NCI-H2107 treated with DMSO at 0.1 percent for 48 hours (cell line): Measurements from ENCODE around the gene PCDHGA7.
"Not testable (repeated sequence)": the region's sequence is repeated elsewhere in the genome, so short reads cannot be mapped to it uniquely, and the experiment has no call there.

Source experiments
- DNase-seq: peaks from one replicate; lab custom pipeline; 2025; ENCODE audit not compliant: unreplicated experiment; lab: John Stamatoyannopoulos, UW

The PCDHGA7 gene

DNA sequence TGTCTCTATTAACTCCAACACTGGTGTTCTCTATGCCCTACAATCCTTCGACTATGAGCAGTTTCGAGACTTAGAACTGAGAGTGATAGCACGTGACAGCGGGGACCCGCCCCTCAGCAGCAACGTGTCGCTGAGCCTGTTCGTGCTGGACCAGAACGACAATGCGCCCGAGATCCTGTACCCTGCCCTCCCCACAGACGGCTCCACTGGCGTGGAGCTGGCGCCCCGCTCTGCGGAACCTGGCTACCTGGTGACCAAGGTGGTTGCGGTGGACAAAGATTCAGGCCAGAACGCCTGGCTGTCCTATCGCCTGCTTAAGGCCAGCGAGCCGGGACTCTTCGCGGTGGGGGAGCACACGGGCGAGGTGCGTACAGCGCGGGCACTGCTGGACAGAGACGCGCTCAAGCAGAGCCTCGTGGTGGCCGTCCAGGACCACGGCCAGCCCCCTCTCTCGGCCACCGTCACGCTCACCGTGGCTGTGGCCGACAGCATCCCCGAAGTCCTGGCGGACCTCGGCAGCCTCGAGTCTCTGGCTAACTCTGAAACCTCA lies 40.3 kb downstream of the PCDHGA7 start:
- no peak for DNase-seq

- DNase-seq = no peak
Observed at GRCh38 chr5:141427783-141428426, 45.4 kb downstream of the PCDHGA7 start.

- DNase-seq = no peak
Observed at GRCh38 chr5:141430332-141431113, 48.0 kb downstream of the PCDHGA7 start, which contains the start of gene PCDHGA12. PCDHGA12 (plus strand) TSS chr5:141430507; CDS start chr5:141430760, 253 bp downstream.

- DNase-seq = no peak
Observed at GRCh38 chr5:141431286-141431685, 48.7 kb downstream of the PCDHGA7 start.

DNA sequence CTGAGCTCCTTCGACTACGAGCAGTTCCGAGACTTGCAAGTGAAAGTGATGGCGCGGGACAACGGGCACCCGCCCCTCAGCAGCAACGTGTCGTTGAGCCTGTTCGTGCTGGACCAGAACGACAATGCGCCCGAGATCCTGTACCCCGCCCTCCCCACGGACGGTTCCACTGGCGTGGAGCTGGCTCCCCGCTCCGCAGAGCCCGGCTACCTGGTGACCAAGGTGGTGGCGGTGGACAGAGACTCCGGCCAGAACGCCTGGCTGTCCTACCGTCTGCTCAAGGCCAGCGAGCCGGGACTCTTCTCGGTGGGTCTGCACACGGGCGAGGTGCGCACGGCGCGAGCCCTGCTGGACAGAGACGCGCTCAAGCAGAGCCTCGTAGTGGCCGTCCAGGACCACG lies 49.8 kb downstream of the PCDHGA7 start:
- not testable (repeated sequence) for DNase-seq

DNA sequence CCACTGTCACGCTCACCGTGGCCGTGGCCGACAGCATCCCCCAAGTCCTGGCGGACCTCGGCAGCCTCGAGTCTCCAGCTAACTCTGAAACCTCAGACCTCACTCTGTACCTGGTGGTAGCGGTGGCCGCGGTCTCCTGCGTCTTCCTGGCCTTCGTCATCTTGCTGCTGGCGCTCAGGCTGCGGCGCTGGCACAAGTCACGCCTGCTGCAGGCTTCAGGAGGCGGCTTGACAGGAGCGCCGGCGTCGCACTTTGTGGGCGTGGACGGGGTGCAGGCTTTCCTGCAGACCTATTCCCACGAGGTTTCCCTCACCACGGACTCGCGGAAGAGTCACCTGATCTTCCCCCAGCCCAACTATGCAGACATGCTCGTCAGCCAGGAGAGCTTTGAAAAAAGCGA lies 50.2 kb downstream of the PCDHGA7 start:
- DNase-seq = not testable (repeated sequence)

DNA sequence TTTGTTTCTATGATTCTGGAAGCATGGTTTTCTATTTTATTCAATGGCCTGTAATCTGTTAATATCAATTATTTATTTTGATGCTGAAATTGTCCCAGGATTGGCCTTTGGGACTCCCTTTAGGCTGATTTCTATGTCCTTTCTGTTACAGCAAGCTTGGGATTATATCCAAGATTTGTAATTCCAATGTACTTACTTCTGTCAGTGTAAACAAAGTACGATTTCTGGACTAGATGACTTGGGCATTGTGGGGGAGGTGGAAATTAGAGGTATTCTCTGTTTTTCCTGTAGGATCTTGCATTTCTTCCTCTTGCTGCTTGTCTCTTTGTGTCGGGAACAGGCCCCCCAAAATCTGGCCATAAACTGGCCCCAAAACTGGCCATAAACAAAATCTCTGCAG lies 51.5 kb downstream of the PCDHGA7 start:
- no peak for DNase-seq
